Hepatocyte (in vitro differentiated cells): ENCODE measurements around the gene LIPT2.

Experiments
- CTCF ChIP-seq: fragments of 200-600 bp; sonication (generic); IDR thresholded peaks from 2 replicates; pipeline ENCODE4 v1.5.1; 2016; ENCODE audit warnings: antibody characterized with exemption, mild to moderate bottlenecking; ENCODE audit not compliant: poor library complexity
- EZH2 ChIP-seq: fragments of 200-600 bp; sonication (generic); IDR thresholded peaks from 2 replicates; pipeline ENCODE4 v1.6.1; 2016; ENCODE audit warnings: antibody characterized with exemption, mild to moderate bottlenecking, borderline replicate concordance

- TF ChIP-seq CTCF = no peak
- no peak for TF ChIP-seq EZH2
Measured at GRCh38 chr11:74519710-74520109, 26.2 kb upstream of the LIPT2 start.
